Karpas-422 (cell line): ENCODE data around the gene TMEM217. TPM values are rescaled to one million over a fixed set of nuclear protein-coding genes. Genes with fewer than 3 reads are reported as not detected.

Source experiments
- DNase-seq: peaks from one replicate; pipeline ENCODE4 v3.0.0-alpha.2; 2015
- H2AFZ ChIP-seq: fragments of 200-600 bp; sonication (generic); 2 replicates; pipeline ENCODE4 v1.6.1; 2014; ENCODE audit warnings: antibody characterized with exemption, low read length, mixed read lengths
- H3K27ac ChIP-seq: fragments of 200-600 bp; sonication (generic); 2 replicates; pipeline ENCODE4 v1.5.1; 2014; ENCODE audit warnings: mild to moderate bottlenecking, low read length, moderate library complexity
- H3K27me3 ChIP-seq: fragments of 200-600 bp; sonication (generic); 2 replicates; pipeline ENCODE4 v1.6.1; 2014; ENCODE audit warnings: low read length, mixed read lengths
- H3K36me3 ChIP-seq: fragments of 200-600 bp; sonication (generic); 2 replicates; pipeline ENCODE4 v1.6.1; 2014; ENCODE audit warnings: low read length, mixed read lengths; ENCODE audit not compliant: insufficient read depth
- H3K4me1 ChIP-seq: fragments of 200-600 bp; sonication (generic); 2 replicates; pipeline ENCODE4 v1.6.1; 2014; ENCODE audit warnings: mild to moderate bottlenecking, low read length, mixed read lengths
- H3K4me2 ChIP-seq: fragments of 200-600 bp; sonication (generic); 2 replicates; pipeline ENCODE4 v1.6.1; 2014; ENCODE audit warnings: low read length, low read depth, mild to moderate bottlenecking; ENCODE audit not compliant: poor library complexity, severe bottlenecking
- H3K4me3 ChIP-seq: fragments of 200-600 bp; sonication (generic); 2 replicates; pipeline ENCODE4 v1.5.1; 2014; ENCODE audit warnings: mild to moderate bottlenecking, antibody characterized with exemption, low read length, mixed read lengths
- H3K79me2 ChIP-seq: fragments of 200-600 bp; sonication (generic); 2 replicates; pipeline ENCODE4 v1.6.1; 2014; ENCODE audit warnings: mild to moderate bottlenecking, low read length, mixed read lengths
- H3K9ac ChIP-seq: fragments of 200-600 bp; sonication (generic); 2 replicates; pipeline ENCODE4 v1.6.0; 2014; ENCODE audit warnings: low read length
- H3K9me2 ChIP-seq: fragments of 200-600 bp; sonication (generic), shearing (Covaris generic); replicated peaks from 2 replicates; pipeline ENCODE4 v1.6.0; 2014; ENCODE audit warnings: mild to moderate bottlenecking, low read length, moderate library complexity; ENCODE audit not compliant: insufficient read depth
- H3K9me3 ChIP-seq: fragments of 300-700, 200-600 bp; sonication (generic); 2 replicates; pipeline ENCODE4 v1.6.1; 2014; ENCODE audit warnings: low read length, mixed read lengths
- H4K20me1 ChIP-seq: fragments of 200-600 bp; sonication (generic); 2 replicates; pipeline ENCODE4 v1.6.1; 2014; ENCODE audit warnings: mild to moderate bottlenecking, antibody characterized with exemption, low read length, low read depth; ENCODE audit not compliant: insufficient read depth
- total RNA-seq: library from RNA; depleted of rRNA; stranded (reverse); fragments of >200 nt; shearing (Covaris generic); gene quantifications from 2 replicates; pipeline ENCODE4 v1.2.3, GENCODE V29; 2014; ENCODE audit warnings: low replicate concordance

Gene TMEM217
- total RNA-seq, 1 experiment from 2014 or later, result not detected

- Histone ChIP-seq H3K36me3 (no peaks in the 10 kb centered on the region), H3K9ac (no peak overlapping the region), H3K9me3 (no peaks in the 10 kb centered on the region), H3K9me2 (no peaks in the 10 kb centered on the region), H3K4me2 (no peak overlapping the region), H3K27me3 (no peaks in the 10 kb centered on the region), H3K27ac (no peak overlapping the region), H3K4me1 (peaks cover 9% of the 10 kb centered on the region), H3K4me3 (no peak overlapping the region), H4K20me1 (no peaks in the 10 kb centered on the region), H3K79me2 (peaks cover 8% of the 10 kb centered on the region), H2AFZ (no peak overlapping the region)
- no peak for DNase-seq
Observed at GRCh38 chr6:37275350-37275749, 17.4 kb upstream of the TMEM217 start.

- peaks cover 8% of the 10 kb centered on the region for H3K79me2 ChIP-seq
Observed at GRCh38 chr6:37273690-37274089, 15.7 kb upstream of the TMEM217 start.

GRCh38 chr6:37272834-37273566, 15.1 kb upstream of the TMEM217 start:
- Histone ChIP-seq H2AFZ (no peak overlapping the region), H3K9me3 (no peaks in the 10 kb centered on the region), H3K4me1 (peaks cover 5% of the 10 kb centered on the region), H3K27ac (no peak overlapping the region), H3K4me3 (no peak overlapping the region), H4K20me1 (no peaks in the 10 kb centered on the region), H3K79me2 (peaks cover 6% of the 10 kb centered on the region), H3K9ac (no peak overlapping the region), H3K4me2 (no peak overlapping the region), H3K9me2 (no peaks in the 10 kb centered on the region), H3K36me3 (no peaks in the 10 kb centered on the region), H3K27me3 (no peaks in the 10 kb centered on the region)
- DNase-seq, result no peak

More at GRCh38 chr6:37273690-37274089, 15.7 kb upstream of the TMEM217 start:
- Histone ChIP-seq H3K9me3 (no peaks in the 10 kb centered on the region), H2AFZ (no peak overlapping the region), H3K9ac (no peak overlapping the region), H3K36me3 (no peaks in the 10 kb centered on the region), H4K20me1 (no peaks in the 10 kb centered on the region), H3K4me3 (no peak overlapping the region), H3K27me3 (no peaks in the 10 kb centered on the region), H3K4me1 (peaks cover 9% of the 10 kb centered on the region), H3K4me2 (no peak overlapping the region), H3K9me2 (no peaks in the 10 kb centered on the region), H3K27ac (no peak overlapping the region)
- no peak for DNase-seq

- Histone ChIP-seq H3K27me3 (no peaks in the 10 kb centered on the region), H3K4me3 (no peak overlapping the region), H3K27ac (no peak overlapping the region), H4K20me1 (no peaks in the 10 kb centered on the region), H2AFZ (no peak overlapping the region), H3K4me1 (peaks cover 9% of the 10 kb centered on the region), H3K9me3 (no peaks in the 10 kb centered on the region), H3K36me3 (no peaks in the 10 kb centered on the region), H3K9me2 (no peaks in the 10 kb centered on the region), H3K9ac (no peak overlapping the region), H3K4me2 (no peak overlapping the region), H3K79me2 (peaks cover 19% of the 10 kb centered on the region)
- DNase-seq, result no peak
Observed at GRCh38 chr6:37269105-37269504, 11.2 kb upstream of the TMEM217 start.

DNA sequence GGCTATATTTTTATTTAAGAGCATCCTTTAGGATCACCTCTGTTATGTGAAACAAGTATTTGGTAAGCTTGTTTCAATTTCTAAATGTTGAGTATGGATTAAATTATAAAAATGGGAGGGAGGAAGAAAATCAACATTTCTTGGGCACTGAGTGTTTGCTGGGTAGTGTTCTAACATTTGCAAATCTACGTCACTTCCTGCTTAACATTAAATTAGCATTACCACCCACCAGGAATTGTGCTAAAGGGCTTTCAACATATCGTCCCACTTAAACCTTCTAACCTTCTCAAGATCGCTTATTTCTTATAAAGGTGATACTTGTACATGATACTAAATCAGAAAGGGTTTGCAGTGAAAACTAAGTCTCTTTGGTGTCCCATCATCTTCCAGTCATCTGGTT, 7.9 kb upstream of the TMEM217 start:
- DNase-seq, result no peak
- Histone ChIP-seq H3K9me2 (no peaks in the 10 kb centered on the region), H3K4me2 (no peak overlapping the region), H3K4me3 (no peak overlapping the region), H3K4me1 (peaks cover 9% of the 10 kb centered on the region), H3K9ac (no peak overlapping the region), H3K79me2 (peaks cover 41% of the 10 kb centered on the region), H2AFZ (no peak overlapping the region), H3K36me3 (no peaks in the 10 kb centered on the region), H4K20me1 (no peaks in the 10 kb centered on the region), H3K27ac (no peak overlapping the region), H3K9me3 (no peaks in the 10 kb centered on the region), H3K27me3 (no peaks in the 10 kb centered on the region)

DNA sequence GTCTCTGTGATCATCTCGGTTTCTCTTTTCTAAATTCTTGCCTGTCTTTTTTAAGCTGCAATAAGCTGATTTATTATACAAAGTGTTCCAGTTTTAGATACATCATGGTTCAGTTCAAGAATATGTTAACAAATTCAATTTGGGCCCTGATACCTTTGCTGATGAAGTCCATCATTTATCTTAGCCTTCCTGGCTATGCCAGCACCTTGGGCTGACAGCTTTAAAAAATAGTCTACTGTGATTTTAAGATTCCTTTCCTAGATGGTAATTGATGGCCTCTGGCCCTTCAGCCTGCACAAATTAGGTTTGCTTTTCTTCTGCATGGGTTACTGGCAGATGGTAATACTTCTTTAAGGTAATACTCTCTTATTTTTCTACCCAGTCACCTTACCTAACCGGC, 7.1 kb upstream of the TMEM217 start:
- Histone ChIP-seq H3K36me3 (no peaks in the 10 kb centered on the region), H3K9ac (no peak overlapping the region), H3K27ac (no peak overlapping the region), H3K79me2 (peaks cover 47% of the 10 kb centered on the region), H3K4me2 (no peak overlapping the region), H3K4me3 (no peak overlapping the region), H3K27me3 (no peaks in the 10 kb centered on the region), H2AFZ (no peak overlapping the region), H4K20me1 (no peaks in the 10 kb centered on the region), H3K9me3 (no peaks in the 10 kb centered on the region), H3K9me2 (no peaks in the 10 kb centered on the region), H3K4me1 (peaks cover 11% of the 10 kb centered on the region)
- no peak for DNase-seq

GRCh38 chr6:37262446-37263026, 4.6 kb upstream of the TMEM217 start:
- Histone ChIP-seq H2AFZ (no peak overlapping the region), H3K4me1 (peaks cover 30% of the 10 kb centered on the region), H3K4me2 (no peak overlapping the region), H3K9me2 (no peaks in the 10 kb centered on the region), H4K20me1 (no peaks in the 10 kb centered on the region), H3K9me3 (no peaks in the 10 kb centered on the region), H3K79me2 (peaks cover 57% of the 10 kb centered on the region), H3K36me3 (no peaks in the 10 kb centered on the region), H3K4me3 (no peak overlapping the region), H3K9ac (no peak overlapping the region), H3K27me3 (no peaks in the 10 kb centered on the region), H3K27ac (no peak overlapping the region)
- no peak for DNase-seq

DNA sequence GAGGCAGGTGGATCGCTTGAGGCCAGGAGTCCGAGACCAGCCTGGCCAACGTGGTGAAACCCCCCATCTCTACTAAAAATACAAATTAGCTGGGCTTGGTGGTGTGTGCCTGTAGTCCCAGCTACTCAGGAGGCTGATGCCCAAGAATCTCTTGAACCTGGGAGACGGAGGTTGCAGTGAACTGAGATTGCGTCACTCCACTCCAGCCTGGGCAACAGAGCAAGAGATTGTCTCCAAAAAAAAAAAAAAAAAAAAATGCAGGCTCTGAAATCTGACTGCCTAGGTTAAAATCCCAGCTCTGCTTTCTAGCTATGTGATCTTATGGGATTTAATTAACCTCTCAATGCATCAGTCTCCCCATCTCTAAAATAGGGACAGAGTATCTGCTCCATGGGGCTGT, 3.3 kb upstream of the TMEM217 start:
- no peaks in the 10 kb centered on the region for H3K9me2 ChIP-seq
- H3K27ac ChIP-seq, result no peak overlapping the region
- H3K4me2 ChIP-seq, result no peak overlapping the region
- no peak overlapping the region for H2AFZ ChIP-seq
- H3K79me2 ChIP-seq, result peaks cover 54% of the 10 kb centered on the region
- H3K27me3 ChIP-seq, result no peaks in the 10 kb centered on the region
- no peaks in the 10 kb centered on the region for H4K20me1 ChIP-seq
- no peak overlapping the region for H3K9ac ChIP-seq
- H3K4me1 ChIP-seq, result peaks cover 33% of the 10 kb centered on the region
- H3K4me3 ChIP-seq, result no peak overlapping the region
- H3K36me3 ChIP-seq, result no peaks in the 10 kb centered on the region
- DNase-seq, result no peak
- no peaks in the 10 kb centered on the region for H3K9me3 ChIP-seq
